Measurements from ENCODE around the gene KCNJ12. TPM values are rescaled to one million over a fixed set of nuclear protein-coding genes. Genes with fewer than 3 reads are reported as not detected.

The KCNJ12 gene
- total and polyA plus RNA-seq, 2 of the 4 experiments (the other 2 are of a cell fraction): under 0.01 to 0.10 TPM

DNA sequence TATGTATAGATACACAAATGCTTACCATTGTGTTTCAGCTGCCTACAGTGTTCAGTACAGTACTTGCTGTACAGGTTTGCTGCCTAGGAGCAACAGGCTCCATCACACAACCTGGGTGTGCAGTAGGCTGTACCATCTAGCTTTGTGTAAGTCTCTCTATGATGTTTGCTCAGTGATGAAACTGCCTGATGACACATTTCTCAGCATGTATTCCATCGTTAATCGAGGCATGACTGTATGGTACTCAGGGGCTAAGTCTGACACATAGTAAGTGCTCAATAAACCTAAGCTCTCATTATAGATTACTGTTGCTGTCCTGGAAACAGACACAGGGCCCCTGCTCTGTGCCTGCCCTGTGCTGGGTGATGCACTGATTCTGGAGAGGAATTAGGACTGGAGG lies 18.1 kb downstream of the KCNJ12 start:
- Histone ChIP-seq H2BK20ac (ENCODE audit: low read depth, low read length) (no peak overlapping the region), H2BK5ac (ENCODE audit: low read depth, low read length, poor library complexity, severe bottlenecking) (no peak overlapping the region), H4K8ac (ENCODE audit: low read depth in 2 of 2, low read length in 2 of 2) (no peak overlapping the region), H3K9ac (ENCODE audit: low read depth, low read length) (no peak overlapping the region), H2AK9ac (replicated peaks; ENCODE audit: low read depth, low read length, poor library complexity) (no peak overlapping the region), H3K79me1 (ENCODE audit: low read depth in 1 of 2, low read length in 2 of 2) (no peaks in the 10 kb centered on the region), H3K27ac (ENCODE audit: insufficient read depth, low read length) (no peak overlapping the region), H3K9me1 (ENCODE audit: insufficient read depth, low read length) (no peaks in the 10 kb centered on the region; the same call in 1 of the 2 replicates), H3K4me2 (ENCODE audit: low read depth, low read length) (no peak overlapping the region), H2BK15ac (ENCODE audit: low read depth, low read length) (no peak overlapping the region), H4K20me1 (ENCODE audit: insufficient read depth, low read length) (no peaks in the 10 kb centered on the region), H2BK120ac (ENCODE audit: low read depth, low read length) (no peak overlapping the region), H3K4ac (ENCODE audit: low read depth, low read length) (no peak overlapping the region), H3K4me3 (ENCODE audit: insufficient read depth, low read depth, low read length) (no peak overlapping the region), H2AFZ (replicated peaks; ENCODE audit: low read length, poor library complexity) (no peak overlapping the region), H3K56ac (ENCODE audit: extremely low read depth, insufficient read depth, low read length) (no peak overlapping the region), H3K18ac (ENCODE audit: low read depth, low read length) (no peak overlapping the region), H3K27me3 (ENCODE audit: control insufficient read depth, insufficient read depth, low read length) (peaks cover 23% of the 10 kb centered on the region), H3K36me3 (ENCODE audit: control insufficient read depth, insufficient read depth, low read length) (no peaks in the 10 kb centered on the region), H3K4me1 (ENCODE audit: control insufficient read depth, insufficient read depth, low read length) (peaks cover 13% of the 10 kb centered on the region), H3K23ac (ENCODE audit: low read depth, low read length) (no peak overlapping the region), H3K9me3 (ENCODE audit: control insufficient read depth, insufficient read depth, low read length) (no peaks in the 10 kb centered on the region), H4K91ac (ENCODE audit: insufficient read depth, low read depth, low read length) (no peak overlapping the region), H2AK5ac (ENCODE audit: low read depth, low read length) (no peak overlapping the region), H3K14ac (replicated peaks; ENCODE audit: low read depth, low read length) (no peak overlapping the region), H4K5ac (ENCODE audit: low read depth, low read length) (no peak overlapping the region)
- in situ Hi-C loops (cut with MboI; ENCODE audit: low sequenced_read_pairs) (no loop called here), intact Hi-C loops (cut with micrococcal nuclease) (no loop called here), dilution Hi-C loops (cut with HindIII; ENCODE audit: low sequenced_read_pairs, unreplicated experiment) (no loop called here)
- no TSS peak for BruUV-seq (replicated peaks)
- ChIA-PET CTCF (no interaction called here), POLR2A (ENCODE audit: unreplicated experiment) (no interaction called here)
- ATAC-seq (ENCODE audit: low read depth) (peak; percentile 44), DNase-seq (peak; percentile 62)
- TF ChIP-seq RCOR1 (IDR thresholded peaks at IDR 0.05; ENCODE audit: insufficient replicate concordance, low read length): no peak
- TF ChIP-seq MAFK (IDR thresholded peaks at IDR 0.05; ENCODE audit: low read depth, low read length): no peak
- TF ChIP-seq, protein P1, sequence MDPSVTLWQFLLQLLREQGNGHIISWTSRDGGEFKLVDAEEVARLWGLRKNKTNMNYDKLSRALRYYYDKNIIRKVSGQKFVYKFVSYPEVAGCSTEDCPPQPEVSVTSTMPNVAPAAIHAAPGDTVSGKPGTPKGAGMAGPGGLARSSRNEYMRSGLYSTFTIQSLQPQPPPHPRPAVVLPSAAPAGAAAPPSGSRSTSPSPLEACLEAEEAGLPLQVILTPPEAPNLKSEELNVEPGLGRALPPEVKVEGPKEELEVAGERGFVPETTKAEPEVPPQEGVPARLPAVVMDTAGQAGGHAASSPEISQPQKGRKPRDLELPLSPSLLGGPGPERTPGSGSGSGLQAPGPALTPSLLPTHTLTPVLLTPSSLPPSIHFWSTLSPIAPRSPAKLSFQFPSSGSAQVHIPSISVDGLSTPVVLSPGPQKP (IDR thresholded peaks at IDR 0.05; ENCODE audit: borderline replicate concordance, low read depth, low read length): no peak
- no peak for TF ChIP-seq POLR2A (IDR thresholded peaks at IDR 0.05; ENCODE audit: low read depth, low read length)
- TF ChIP-seq BHLHE40 (IDR thresholded peaks at IDR 0.05; ENCODE audit: low read depth, low read length): no peak
- peak; percentile 51; the same call in 1 of the 2 replicates for TF ChIP-seq CEBPB (IDR thresholded peaks at IDR 0.05; ENCODE audit: low read depth, low read length)
- no peak for TF ChIP-seq RAD21 (IDR thresholded peaks at IDR 0.05; ENCODE audit: low read length)
- no CpG with 5 or more reads among the region's 2 CpGs for WGBS, 2 experiments (ENCODE audit: extremely low coverage in 2 of 2, insufficient read length in 1 of 2)
